Activated CD8-positive, alpha-beta memory T cell treated with anti-CD3 and anti-CD28 coated beads, Interleukin-2, amount 50 U/mL, for 24 hours (primary cell): ENCODE data around the gene C1QL1.

Source experiments
- DNase-seq: peaks from one replicate; pipeline ENCODE4 v3.0.0-alpha.2; 2020; ENCODE audit errors: extremely low read depth

The C1QL1 gene

DNA sequence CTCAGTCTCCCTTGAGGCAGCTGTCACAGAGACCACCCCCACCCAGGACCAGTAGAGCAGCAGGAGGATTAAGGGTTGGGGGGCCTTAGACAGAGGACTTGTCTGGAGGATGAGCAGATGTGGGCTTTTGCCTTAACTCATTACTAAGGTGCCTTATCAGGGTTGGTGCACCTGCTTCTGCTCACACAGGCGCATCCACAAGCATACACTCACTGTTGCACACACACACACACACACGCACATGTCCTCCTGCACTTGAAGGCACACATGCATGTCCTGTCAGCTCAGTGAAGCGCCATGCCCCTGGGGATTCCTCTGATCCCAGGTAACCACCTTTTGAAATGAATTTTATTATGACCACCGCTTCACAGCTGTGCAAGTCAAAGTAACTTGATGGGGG is 54.0 kb downstream of the C1QL1 start:
- DNase-seq: no peak

DNA sequence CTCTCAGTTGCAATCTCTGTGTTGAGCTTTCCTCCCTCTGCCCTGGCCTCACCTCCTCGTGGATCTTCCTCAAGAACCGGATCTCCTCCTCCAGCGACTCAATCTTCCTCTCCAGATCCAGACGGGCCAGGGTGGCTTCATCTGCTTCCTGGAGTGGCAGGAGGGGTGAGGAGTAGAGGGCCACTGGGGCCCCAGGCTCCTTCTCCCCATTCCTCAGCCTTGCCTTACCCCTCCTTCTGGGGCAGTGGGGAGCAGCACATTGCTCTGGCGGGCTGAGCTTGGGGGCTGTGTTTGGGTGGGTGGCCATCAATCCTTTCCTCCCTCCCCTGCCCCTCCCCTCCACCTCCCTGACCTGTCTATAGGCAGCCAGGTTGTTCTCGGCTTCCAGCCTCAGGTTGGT is 54.4 kb downstream of the C1QL1 start:
- no peak for DNase-seq

DNA sequence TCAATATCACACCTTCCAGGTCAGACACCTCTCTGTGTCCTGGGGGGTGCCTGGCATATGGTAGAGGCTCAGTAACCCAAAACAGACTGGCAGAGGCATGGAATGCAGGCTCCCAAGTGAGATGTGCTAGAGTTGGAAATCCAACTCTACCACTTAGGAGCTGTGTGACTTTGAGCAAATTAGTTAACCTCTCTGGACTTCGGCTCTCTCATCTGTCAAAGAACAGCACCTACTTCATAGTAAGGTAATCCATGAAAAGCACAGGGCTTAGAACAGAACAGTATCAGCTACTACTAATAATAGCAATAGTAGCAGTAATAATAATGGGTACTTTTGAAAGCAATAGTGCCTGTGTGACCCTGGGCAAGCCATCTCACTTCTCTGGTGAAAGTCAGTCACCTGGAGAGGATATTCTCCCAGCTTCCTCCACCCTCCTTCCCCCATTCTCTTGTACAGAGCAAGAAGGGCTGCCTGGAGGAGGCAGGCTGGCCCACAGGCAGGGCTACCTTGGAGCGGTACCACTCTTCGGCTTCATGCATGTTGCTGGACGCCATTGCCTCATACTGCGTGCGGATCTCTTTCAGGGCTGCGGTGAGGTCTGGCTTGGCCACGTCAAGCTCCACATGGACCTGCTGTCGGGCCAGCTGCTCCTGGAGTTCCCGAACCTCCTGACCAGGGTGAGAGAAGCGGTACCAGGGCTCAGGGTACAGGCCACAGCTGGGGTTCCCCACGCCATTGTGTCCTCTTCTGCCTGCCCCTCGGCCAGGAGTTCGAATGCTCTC is 55.1 kb downstream of the C1QL1 start:
- DNase-seq: no peak

DNA sequence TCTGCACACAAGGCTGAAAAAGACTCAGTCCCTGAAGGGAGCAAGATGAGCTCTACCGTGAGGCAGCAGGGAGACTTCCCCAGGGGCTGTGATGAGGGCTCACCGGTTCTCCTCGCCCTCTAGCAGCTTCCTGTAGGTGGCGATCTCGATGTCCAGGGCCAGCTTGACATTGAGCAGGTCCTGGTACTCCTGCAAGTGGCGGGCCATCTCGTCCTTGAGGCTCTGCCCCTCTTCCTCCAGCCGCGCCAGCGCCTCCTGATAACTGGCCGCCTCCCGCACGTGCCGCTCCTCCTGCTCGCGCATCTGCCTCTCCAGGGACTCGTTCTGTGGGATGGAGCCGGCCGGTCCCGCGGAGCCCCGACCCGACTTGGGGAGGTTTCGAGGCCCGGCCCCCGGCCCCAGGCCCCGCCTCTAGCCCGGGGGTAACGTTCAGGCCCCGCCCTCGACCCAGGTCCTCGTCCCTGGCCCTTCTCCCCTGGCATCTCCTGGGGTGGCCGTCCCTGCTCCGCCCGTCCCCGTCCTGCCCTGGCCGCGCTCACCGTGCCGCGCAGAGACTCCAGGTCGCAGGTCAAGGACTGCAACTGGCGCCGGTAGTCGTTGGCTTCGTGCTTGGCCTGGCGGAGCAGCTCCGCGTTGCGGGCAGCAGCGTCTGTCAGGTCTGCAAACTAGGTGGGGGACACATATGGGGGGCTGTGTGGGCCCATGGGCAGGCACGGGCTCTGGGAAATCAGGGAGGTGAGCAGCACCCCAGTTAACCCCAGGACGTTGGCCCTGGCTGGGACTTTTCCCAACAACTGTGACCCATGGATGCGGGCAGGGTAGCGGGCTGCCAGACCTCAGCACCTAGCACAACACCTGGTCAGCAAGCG is 56.7 kb downstream of the C1QL1 start:
- no peak for DNase-seq

DNA sequence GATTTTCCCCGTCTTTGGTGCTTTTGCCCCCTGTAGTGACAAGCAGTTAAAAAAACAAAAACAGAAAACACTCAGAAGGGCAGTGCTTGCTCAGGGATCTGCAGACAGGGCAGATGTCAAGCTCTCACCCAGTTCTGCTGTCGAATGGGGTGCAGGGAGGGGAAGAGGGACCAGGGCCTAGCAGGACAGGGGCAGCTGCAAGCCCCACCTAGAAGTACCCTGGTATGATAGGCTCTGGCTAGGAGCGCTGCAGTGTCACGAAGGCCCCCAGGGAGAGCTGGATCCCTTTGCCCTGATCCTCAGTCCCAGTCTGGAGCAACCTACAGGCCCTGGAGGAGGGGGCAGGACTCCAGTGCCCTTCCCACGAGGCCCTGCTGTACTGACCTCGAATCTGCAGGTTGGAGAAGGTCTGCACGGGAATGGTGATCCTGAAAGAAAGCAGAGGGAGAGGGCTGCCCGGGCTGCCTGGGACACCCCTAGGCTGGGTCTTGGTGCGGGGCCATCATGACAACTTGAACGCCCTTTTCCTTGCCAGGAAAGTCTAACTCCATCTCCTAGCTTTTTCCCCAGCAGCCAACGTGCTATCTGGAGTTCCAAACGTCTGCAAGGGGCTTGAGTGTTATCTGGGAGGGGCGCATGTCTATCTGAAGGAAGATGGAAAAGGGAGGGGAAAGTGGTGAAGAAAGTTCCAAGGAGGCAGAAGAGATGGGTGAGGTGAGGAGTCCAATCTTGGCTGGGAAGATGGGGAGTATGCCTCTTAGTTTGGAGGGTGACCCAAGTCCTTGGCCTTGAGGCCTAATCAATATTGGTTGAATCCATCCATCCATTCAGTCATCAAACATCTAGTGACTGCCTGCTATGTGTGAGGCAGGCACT is 57.6 kb downstream of the C1QL1 start:
- DNase-seq: no peak
